ENCODE results near the gene ERRFI1.
"Not testable (repeated sequence)": the region's sequence is repeated elsewhere in the genome, so short reads cannot be mapped to it uniquely, and the experiment has no call there.

Gene ERRFI1

DNA sequence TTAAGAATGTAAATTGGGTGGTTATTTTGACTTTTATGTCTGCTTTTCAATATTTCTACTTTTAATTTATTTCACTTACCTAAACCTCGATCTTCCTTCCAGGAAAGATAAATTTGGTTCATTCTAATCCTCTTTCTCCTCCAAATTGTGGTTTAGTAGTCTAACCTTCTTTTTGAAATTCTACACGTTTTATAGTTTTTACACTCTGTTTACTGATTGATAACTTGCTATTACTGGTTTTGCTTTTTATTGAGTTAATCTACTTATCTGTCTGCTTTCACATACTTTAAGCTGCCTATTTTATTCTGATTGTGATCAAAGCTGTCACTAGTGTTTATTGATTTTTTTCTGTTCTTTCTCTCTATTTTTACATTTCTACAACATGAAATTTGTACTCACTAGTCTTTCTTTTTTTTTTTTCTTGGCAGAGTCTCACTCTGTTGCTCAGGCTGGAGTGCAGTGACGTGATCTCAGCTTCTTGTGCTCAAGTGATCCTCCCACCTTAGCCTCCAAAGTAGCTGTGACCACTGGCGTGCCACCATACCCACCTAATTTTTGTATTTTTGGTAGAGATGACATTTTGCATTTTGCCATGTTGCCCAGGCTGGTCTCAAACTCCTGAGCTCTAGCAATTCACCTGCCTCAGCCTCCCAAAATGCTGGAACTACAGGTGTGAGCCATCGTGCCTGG, 27.9 kb upstream of the ERRFI1 start:
- TF ChIP-seq SUZ12 (IDR thresholded peaks at IDR 0.05; ENCODE audit: extremely low read depth, insufficient read depth, insufficient read length) (no peak), ZNF274 (IDR thresholded peaks at IDR 0.05; ENCODE audit: low read depth, low read length) (no peak), YY1 (IDR thresholded peaks at IDR 0.05; ENCODE audit: insufficient read depth, insufficient read length) (no peak)
- no peak overlapping the region for H3K9ac ChIP-seq (ENCODE audit: insufficient read length, low read depth)
- H3K27me3 ChIP-seq (ENCODE audit: insufficient read depth, insufficient read length), result no peaks in the 10 kb centered on the region
- no peaks in the 10 kb centered on the region for H3K36me3 ChIP-seq (ENCODE audit: insufficient read depth, insufficient read length, low read length)
- no peak overlapping the region for H3K4me3 ChIP-seq (ENCODE audit: insufficient read length, low read depth)
- no peak for DNase-seq (ENCODE audit: low read depth, low spot score)
- H3K4me1 ChIP-seq (ENCODE audit: insufficient read depth, insufficient read length), result no peaks in the 10 kb centered on the region
- no peaks in the 10 kb centered on the region for H3K9me3 ChIP-seq (ENCODE audit: insufficient read depth, low read length)

DNA sequence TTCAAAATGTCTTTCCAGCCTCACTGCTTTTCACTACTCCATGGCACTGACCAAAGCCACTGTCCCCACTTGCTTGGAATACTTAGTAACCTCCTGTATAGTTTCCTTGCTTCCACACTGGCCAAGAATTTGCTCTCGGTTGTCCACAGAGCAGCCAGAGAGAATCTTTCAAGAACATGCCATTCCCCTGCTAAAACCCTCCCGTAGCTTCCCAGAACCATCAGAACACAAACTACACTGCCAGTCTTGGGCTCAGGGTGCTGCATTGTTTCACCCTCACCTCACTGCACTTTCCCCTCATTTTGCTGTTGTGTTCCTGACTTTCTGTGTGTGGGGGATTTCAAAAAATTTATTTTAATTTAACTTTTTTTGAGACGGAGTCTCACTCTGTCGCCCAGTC, 25.5 kb upstream of the ERRFI1 start:
- H3K9ac ChIP-seq (ENCODE audit: insufficient read length, low read depth), result no peak overlapping the region
- H3K4me3 ChIP-seq (ENCODE audit: insufficient read length, low read depth), result no peak overlapping the region
- no peaks in the 10 kb centered on the region for H3K27me3 ChIP-seq (ENCODE audit: insufficient read depth, insufficient read length)
- no peaks in the 10 kb centered on the region for H3K4me1 ChIP-seq (ENCODE audit: insufficient read depth, insufficient read length)
- DNase-seq (ENCODE audit: low read depth, low spot score), result no peak
- no peaks in the 10 kb centered on the region for H3K9me3 ChIP-seq (ENCODE audit: insufficient read depth, low read length)
- TF ChIP-seq ZNF274 (IDR thresholded peaks at IDR 0.05; ENCODE audit: low read depth, low read length), result no peak
- TF ChIP-seq SUZ12 (IDR thresholded peaks at IDR 0.05; ENCODE audit: extremely low read depth, insufficient read depth, insufficient read length), result no peak
- no peak for TF ChIP-seq YY1 (IDR thresholded peaks at IDR 0.05; ENCODE audit: insufficient read depth, insufficient read length)
- H3K36me3 ChIP-seq (ENCODE audit: insufficient read depth, insufficient read length, low read length), result no peaks in the 10 kb centered on the region

DNA sequence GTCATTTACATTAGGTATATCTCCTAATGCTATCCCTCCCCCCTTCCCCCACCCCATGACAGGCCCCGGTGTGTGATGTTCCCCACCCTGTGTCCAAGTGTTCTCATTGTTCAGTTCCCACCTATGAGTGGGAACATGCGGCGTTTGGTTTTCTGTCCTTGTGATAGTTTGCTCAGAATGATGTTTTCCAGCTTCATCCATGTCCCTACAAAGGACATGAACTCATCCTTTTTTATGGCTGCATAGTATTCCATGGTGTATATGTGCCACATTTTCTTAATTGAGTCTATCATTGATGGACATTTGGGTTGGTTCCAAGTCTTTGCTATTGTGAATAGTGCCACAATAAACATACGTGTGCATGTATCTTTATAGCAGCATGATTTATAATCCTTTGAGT, 23.1 kb upstream of the ERRFI1 start:
- not testable (repeated sequence) for H3K4me3 ChIP-seq (ENCODE audit: insufficient read length, low read depth); H3K4me1 ChIP-seq (ENCODE audit: insufficient read depth, insufficient read length); H3K9ac ChIP-seq (ENCODE audit: insufficient read length, low read depth); H3K9me3 ChIP-seq (ENCODE audit: insufficient read depth, low read length); H3K27me3 ChIP-seq (ENCODE audit: insufficient read depth, insufficient read length); H3K36me3 ChIP-seq (ENCODE audit: insufficient read depth, insufficient read length, low read length); DNase-seq (ENCODE audit: low read depth, low spot score)

DNA sequence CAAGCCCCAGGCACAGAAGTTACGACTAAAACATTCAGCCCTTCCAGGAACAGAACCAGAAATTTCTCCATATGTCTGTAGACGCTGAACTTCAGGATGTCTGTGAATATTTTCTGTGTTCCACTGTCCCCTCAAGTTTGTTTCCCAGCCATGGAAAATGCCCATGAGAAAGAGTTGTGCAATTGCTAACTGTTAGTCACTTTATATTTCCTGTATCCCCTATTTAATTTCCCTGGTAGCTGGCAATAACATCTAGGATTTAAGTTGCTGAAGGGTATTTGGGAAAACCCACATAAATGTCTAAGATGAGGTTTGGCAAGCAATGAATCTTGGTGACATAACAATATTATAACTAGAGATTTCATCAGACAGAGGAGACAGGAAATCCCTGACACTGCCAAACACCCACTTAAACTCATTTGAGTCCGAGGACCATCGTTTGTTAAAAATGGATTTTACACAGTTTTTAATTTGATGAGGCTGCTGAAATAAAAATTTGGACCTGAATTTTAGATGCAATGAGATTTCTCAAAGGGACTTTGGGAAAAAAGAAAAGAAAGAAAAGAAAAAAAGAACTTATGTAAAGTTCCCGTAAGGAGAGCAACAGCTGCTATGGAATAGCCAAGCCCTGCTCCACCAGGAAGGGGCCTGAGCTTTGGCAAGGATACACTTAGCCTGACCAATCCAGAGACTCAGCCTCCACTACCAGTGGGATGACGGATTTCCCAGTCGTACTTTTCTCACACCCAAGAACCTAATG, 21.8 kb upstream of the ERRFI1 start:
- H3K36me3 ChIP-seq (ENCODE audit: insufficient read depth, insufficient read length, low read length), result no peaks in the 10 kb centered on the region
- H3K9ac ChIP-seq (ENCODE audit: insufficient read length, low read depth), result no peak overlapping the region
- no peak overlapping the region for H3K4me3 ChIP-seq (ENCODE audit: insufficient read length, low read depth)
- no peaks in the 10 kb centered on the region for H3K27me3 ChIP-seq (ENCODE audit: insufficient read depth, insufficient read length)
- H3K9me3 ChIP-seq (ENCODE audit: insufficient read depth, low read length), result no peaks in the 10 kb centered on the region
- H3K4me1 ChIP-seq (ENCODE audit: insufficient read depth, insufficient read length), result no peaks in the 10 kb centered on the region
- TF ChIP-seq ZNF274 (IDR thresholded peaks at IDR 0.05; ENCODE audit: low read depth, low read length) (no peak), SUZ12 (IDR thresholded peaks at IDR 0.05; ENCODE audit: extremely low read depth, insufficient read depth, insufficient read length) (no peak), YY1 (IDR thresholded peaks at IDR 0.05; ENCODE audit: insufficient read depth, insufficient read length) (no peak)
- DNase-seq (ENCODE audit: low read depth, low spot score), result no peak

DNA sequence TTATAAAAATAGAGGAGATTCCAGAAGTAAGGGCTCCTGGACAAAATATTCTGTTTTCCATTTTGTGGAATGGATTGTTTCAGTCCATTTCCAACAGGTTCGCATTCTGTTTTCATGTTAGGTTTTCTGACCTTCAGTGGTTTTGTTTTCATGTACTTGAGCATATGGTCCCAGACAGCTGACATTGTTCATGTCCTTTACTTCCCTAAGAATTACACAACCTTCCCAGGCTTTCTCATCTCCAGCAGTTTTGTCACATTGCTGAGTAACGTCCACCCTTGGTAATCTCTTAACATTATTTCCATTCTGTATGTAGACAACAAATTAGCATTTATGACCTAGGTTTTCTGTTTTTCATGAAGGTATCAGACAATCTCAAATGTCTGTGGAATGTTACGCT, 21.0 kb upstream of the ERRFI1 start:
- Histone ChIP-seq H3K27me3 (ENCODE audit: insufficient read depth, insufficient read length) (no peaks in the 10 kb centered on the region), H3K4me3 (ENCODE audit: insufficient read length, low read depth) (no peak overlapping the region), H3K9ac (ENCODE audit: insufficient read length, low read depth) (no peak overlapping the region), H3K4me1 (ENCODE audit: insufficient read depth, insufficient read length) (no peaks in the 10 kb centered on the region), H3K36me3 (ENCODE audit: insufficient read depth, insufficient read length, low read length) (no peaks in the 10 kb centered on the region), H3K9me3 (ENCODE audit: insufficient read depth, low read length) (peaks cover 5% of the 10 kb centered on the region; the same call in 1 of the 2 replicates)
- no peak for DNase-seq (ENCODE audit: low read depth, low spot score)
- TF ChIP-seq SUZ12 (IDR thresholded peaks at IDR 0.05; ENCODE audit: extremely low read depth, insufficient read depth, insufficient read length) (no peak), ZNF274 (IDR thresholded peaks at IDR 0.05; ENCODE audit: low read depth, low read length) (no peak), YY1 (IDR thresholded peaks at IDR 0.05; ENCODE audit: insufficient read depth, insufficient read length) (no peak)

DNA sequence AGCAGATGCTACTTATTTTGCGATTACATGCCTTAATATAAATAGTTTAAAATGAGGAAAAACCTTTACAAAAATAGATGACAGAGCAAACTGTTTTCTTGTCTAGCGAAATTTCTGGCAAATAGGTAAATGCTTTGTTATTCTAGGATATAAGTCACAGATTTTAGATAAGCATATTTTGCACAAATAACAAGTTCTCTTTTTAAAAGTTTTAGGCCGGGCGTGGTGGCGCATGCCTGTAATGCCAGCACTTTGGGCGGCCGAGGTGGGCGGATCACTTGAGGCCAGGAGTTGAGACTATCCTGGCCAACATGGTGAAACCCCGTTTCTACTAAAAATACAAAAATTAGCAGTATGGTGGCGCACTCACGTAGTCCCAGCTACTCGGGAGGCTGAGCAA, 20.3 kb upstream of the ERRFI1 start:
- Histone ChIP-seq H3K4me1 (ENCODE audit: insufficient read depth, insufficient read length) (no peaks in the 10 kb centered on the region), H3K4me3 (ENCODE audit: insufficient read length, low read depth) (no peak overlapping the region), H3K9ac (ENCODE audit: insufficient read length, low read depth) (no peak overlapping the region), H3K27me3 (ENCODE audit: insufficient read depth, insufficient read length) (no peaks in the 10 kb centered on the region), H3K9me3 (ENCODE audit: insufficient read depth, low read length) (peaks cover 6% of the 10 kb centered on the region; the same call in 1 of the 2 replicates), H3K36me3 (ENCODE audit: insufficient read depth, insufficient read length, low read length) (no peaks in the 10 kb centered on the region)
- TF ChIP-seq YY1 (IDR thresholded peaks at IDR 0.05; ENCODE audit: insufficient read depth, insufficient read length) (no peak), SUZ12 (IDR thresholded peaks at IDR 0.05; ENCODE audit: extremely low read depth, insufficient read depth, insufficient read length) (no peak), ZNF274 (IDR thresholded peaks at IDR 0.05; ENCODE audit: low read depth, low read length) (no peak)
- DNase-seq (ENCODE audit: low read depth, low spot score), result no peak

DNA sequence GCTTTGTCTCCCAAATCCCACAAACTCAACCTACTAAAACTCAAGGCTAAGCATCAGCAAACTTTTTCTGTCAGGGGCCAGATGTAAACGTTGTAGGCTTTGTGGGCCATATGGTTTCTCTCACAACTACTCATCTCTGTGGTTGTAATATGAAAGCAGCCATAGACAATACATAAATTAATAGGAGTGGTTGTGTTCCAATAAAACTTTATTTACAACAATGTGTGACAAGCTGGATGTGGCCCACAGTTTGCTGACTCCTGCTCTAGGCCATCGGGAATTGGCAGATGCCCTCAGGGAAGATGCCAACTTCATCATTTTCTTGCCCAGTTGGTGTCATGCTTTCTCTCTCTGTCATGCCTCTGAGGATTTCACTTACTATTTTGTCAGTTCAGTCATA, 17.5 kb upstream of the ERRFI1 start:
- Histone ChIP-seq H3K27me3 (ENCODE audit: insufficient read depth, insufficient read length) (no peaks in the 10 kb centered on the region), H3K9ac (ENCODE audit: insufficient read length, low read depth) (no peak overlapping the region), H3K4me1 (ENCODE audit: insufficient read depth, insufficient read length) (no peaks in the 10 kb centered on the region), H3K36me3 (ENCODE audit: insufficient read depth, insufficient read length, low read length) (no peaks in the 10 kb centered on the region), H3K9me3 (ENCODE audit: insufficient read depth, low read length) (peaks cover 6% of the 10 kb centered on the region; the same call in 1 of the 2 replicates), H3K4me3 (ENCODE audit: insufficient read length, low read depth) (no peak overlapping the region)
- no peak for TF ChIP-seq YY1 (IDR thresholded peaks at IDR 0.05; ENCODE audit: insufficient read depth, insufficient read length)
- no peak for TF ChIP-seq ZNF274 (IDR thresholded peaks at IDR 0.05; ENCODE audit: low read depth, low read length)
- no peak for TF ChIP-seq SUZ12 (IDR thresholded peaks at IDR 0.05; ENCODE audit: extremely low read depth, insufficient read depth, insufficient read length)
- no peak for DNase-seq (ENCODE audit: low read depth, low spot score)

All from NT2/D1 (cell line).